HG02840 (cell line): ENCODE results near the gene CCDC136.

Source experiments
- ATAC-seq: cut with Tn5 transposase; IDR thresholded peaks from one replicate; pipeline ENCODE4 v1.9.1; 2021; ENCODE audit warnings: mild to moderate bottlenecking, moderate library complexity, moderate number of reproducible peaks; ENCODE audit not compliant: unreplicated experiment, low FRiP score

The CCDC136 gene

DNA sequence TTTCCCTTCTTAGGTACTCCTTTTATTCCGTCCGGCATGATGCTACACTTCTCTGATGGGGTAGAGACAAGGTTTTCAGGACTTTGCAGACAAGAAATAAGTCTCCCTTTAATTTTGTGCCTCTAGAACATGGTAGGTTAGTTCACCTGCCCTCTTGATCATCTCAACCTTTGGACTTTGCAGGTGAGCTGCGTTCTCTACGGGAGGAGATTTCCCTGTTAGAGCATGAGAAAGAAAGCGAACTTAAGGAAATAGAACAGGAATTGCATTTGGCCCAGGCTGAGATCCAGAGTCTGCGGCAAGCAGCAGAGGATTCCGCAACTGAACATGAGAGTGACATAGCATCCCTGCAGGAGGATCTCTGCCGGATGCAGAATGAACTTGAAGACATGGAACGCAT, 9.2 kb downstream of the CCDC136 start:
- no peak for ATAC-seq

DNA sequence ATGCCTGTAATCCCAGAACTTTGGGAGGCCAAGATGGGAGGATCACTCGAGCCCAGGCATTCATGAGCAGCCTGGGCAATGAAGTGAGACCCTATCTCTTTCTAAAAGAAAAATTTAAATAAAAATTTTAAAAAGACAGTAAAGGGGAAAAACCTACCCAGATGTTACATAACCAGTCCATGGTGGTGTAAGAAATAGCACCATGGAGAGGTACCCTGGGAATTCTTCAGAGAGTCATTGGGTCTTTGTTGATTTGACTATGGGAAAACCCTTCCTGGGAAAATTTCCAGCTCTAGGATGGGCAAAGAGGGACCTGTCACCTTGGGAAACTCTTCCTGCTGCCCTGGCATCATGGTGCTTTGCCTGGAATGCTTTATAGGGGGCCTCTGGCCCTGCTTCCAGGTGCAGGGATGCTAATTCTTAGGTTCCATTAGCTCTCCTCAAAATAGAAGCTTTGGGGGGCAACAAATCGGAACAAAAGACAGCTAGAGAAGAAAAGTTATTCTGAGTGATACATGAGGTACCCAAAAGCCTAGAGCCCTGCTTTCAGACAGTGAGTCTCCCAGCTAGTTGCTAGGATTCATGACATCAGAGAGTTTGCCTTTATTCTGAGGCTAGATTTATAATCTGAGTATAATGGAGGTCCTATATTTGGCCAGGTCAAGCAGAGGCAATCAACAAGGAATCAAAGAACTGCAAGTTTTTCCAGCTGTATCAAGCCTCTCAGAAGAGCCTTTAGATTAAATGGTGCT, 10.1 kb downstream of the CCDC136 start:
- ATAC-seq: no peak

DNA sequence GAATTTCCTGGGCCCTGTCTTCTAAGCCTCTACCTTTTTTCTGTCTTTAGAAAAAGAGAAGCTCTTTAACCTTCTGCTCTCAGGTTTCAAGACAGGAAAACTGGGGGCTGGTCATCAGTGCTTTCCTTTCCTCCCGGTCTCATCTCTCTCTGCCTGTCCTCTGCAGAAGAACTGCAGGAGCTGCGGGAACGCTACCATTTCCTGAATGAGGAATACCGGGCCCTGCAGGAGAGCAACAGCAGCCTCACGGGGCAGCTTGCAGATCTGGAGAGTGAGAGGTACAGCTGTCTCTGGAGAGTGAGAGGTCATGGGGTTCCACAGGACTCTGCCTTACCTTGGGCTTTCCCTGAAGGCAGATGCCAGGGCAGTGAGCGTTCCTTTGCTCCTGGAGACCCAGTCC, 12.7 kb downstream of the CCDC136 start:
- no peak for ATAC-seq

DNA sequence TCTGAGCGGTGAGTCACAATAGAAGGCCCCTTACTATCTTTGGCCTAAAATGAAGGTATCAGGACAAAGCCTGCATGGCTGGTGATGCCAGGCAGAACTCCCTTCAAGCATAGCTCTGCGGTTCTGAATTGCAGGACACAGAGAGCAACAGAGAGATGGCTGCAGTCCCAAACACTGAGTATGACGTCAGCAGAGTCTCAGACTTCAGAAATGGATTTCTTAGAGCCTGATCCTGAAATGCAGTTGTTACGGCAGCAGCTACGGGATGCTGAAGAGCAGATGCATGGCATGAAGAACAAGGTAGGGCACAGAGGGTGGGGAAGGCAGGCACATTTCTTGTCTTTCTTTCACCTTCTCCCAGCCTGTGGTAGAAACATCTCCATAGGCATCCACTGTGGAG, 13.5 kb downstream of the CCDC136 start:
- no peak for ATAC-seq

DNA sequence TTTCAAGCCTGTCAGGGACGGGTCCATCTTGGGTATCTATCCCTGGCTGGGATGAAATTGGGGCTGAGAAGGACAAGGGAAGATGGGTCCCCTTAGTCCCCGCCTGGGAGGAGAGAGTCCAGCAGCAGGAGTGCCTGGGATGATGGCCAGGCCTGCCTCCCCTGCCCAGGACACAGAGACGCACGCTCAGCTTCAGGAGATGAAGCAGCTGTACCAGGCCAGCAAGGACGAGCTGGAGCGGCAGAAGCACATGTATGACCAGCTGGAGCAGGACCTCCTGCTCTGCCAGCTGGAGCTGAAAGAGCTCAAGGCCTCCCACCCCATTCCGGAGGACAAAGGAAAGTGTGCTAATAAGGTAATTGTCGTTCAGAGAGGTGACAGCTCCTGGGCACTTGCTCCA, 15.4 kb downstream of the CCDC136 start:
- ATAC-seq: no peak

DNA sequence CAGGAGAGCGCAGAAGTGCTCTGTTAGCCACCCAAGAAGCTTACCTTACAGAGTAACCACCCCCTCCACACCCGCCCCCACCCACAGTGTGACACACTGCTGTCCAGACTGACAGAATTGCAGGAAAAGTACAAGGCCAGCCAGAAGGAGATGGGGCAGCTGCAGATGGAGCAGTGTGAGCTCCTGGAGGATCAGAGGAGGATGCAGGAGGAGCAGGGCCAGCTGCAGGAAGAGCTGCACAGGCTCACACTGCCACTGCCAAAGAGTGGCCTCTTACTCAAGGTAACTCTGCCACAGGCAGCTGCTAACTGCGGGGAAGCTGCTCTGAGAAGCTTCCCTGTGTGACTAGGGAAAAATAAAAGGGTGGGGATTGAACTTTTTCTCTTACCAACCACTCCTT, 17.6 kb downstream of the CCDC136 start:
- no peak for ATAC-seq

DNA sequence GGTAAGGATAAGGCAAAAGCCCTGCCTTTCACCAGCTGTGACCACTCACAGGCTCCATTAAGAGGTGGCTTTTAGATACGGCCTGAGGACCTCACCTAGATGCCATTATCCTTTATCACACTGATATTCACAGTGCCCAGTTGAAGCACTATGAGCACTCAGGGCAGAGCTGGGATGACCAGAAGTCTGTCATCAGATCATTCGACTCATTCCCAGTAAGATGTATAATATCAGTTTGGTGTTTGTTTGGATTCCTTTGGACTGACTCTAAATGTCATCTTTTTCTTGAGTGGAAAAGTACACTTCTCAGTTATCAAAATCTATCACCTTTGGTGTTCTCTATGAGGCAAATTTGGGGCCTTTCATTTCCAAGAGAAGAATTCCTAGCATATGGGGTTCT, 18.7 kb downstream of the CCDC136 start:
- no peak for ATAC-seq

DNA sequence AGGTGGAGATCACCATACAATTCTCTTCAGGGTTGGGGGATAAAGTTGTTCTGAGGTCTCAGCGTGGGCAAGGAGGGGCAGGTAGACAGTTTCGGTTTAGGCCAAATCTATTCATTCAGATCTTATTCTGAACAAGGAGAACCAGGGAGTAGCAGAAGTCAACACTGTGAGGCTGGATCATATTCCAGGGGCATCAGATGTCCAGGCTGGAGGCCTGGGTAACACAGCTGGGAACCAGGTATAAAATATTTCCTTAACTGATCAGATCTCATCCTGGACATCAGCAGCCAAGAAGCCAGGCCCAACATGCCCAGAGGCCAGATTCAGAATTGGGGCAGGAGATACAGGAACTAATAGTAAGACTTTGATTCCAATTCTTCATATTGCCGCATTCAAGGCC, 19.2 kb downstream of the CCDC136 start:
- no peak for ATAC-seq

DNA sequence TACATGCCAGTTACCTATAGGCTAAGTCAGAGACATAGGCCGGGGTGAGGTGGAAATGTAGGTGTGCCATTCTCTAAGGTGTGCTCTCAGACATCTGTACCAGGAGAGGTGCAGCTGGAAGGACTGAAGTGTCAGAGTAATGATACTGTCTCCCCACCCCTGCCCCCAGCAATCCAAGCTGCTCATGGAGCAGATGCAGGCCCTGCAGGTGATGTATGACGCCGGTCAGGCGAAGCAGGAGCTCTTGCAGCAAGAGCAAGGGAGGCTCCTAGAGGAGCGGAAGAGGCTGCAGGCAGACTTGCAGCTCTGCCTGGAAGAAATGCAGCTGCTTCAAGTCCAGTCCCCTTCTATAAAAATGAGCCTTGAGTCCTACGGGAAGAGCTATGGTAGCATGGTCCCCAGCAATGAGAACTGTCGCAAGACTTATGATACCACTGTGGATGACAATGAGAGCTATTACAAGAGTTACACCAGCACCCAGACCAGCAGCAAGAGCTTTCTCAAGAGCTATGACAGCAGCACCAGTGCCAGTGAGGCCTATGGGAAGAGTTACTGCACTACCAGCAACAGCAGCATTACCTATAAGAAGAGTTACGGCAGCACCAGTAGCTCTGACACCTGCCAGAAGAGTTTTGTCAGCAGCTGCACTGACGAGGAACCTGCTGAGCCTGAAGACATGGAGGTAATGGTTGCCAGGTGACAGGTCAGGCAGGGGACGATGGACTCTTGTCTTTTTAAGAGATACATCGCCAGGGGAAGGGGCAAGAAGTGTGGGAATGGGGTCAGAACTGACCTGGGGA, 20.1 kb downstream of the CCDC136 start:
- no peak for ATAC-seq

DNA sequence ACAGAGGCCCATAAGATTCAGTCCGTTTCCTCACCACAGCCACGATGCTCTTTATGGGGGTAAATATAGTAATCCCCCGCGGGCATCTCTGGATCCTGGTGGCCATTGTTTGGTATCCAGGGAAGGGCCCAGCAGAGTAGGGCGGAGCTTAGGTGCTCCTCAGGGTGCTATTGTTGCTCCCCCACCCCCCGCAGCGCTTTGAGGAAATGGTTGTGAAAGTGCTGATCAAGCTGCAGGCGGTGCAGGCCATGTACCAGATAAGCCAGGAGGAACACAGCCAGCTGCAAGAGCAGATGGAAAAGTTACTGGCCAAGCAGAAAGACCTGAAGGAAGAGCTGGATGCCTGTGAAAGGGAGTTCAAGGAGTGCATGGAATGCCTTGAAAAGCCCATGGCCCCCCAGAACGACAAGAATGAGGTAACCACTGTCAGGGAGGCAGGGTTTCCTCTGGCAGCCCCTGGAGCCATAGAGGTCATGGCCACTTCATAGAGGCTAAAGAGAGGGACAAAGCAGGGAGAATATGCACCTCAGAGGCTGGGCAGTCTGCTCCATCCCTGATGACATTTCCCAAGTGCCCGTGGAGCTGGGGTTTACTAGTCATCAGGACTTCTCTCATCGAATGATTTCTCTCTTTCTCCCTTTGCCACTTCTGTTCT, 20.9 kb downstream of the CCDC136 start:
- no peak for ATAC-seq

DNA sequence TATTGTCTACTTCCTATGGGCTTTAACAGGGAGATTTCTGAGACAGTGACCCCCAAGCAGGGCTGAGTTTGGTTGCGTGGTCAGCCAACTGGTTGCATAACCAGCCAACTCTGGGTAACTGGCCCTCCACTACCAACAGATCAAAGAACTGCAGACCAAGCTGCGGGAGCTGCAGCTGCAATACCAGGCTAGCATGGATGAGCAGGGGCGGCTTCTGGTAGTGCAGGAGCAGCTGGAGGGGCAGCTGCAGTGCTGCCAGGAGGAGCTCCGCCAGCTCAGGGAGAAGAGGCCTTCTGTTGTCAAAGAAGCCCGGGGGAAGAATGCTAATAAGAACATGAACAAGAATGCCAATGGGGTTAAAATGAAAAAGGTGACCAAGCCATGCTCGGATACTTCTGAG, 22.7 kb downstream of the CCDC136 start:
- ATAC-seq: no peak

DNA sequence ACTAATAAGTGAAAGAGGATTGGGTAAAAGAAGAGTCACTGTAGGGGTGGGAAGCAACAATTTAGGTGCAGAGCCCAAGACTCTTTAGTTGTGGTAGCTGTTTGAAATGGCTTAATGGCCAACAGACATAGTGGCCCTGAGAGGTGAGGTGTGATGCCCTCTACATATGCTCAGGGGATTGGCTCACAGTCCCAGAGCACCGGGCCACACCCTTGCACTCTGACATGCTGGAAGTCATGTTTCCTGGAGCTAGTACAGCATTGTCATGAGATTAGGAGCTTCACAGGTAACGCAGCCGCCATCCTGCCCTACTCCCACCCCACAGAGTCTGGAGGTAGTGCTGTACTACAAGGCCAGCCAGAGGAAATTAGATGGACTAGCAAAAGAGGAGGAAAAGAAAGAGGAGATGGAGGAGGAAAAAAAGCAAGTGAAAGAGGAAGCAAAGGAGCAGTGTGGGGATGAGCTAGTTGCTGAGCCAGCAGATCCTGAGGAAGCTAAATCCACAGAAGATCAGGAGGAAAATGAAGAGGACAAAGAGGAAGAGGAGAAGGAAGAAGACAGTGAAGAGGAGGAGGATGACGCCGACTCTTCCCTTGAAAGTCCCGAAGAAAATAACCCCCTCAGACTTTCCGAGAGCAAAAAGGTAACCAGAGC, 23.6 kb downstream of the CCDC136 start:
- no peak for ATAC-seq

DNA sequence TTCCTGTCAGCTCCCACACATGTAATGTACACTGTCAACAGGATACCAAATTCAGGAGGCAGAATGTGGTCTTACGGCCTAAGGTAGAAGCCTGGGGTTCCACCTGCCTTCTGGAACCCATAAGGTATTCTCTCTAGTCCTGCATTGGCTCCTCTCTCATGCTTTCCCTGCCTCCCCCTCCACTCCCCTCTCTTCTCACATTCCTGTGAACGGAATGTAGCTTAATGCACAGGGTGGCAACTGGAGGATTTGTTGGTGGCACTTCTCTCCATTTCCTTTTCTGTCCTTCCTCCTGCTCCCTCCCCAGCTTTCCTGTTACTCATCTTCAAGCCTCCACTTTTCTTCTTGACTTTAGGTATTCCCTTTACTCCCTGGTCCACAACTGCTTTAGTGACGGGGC, 26.9 kb downstream of the CCDC136 start:
- ATAC-seq: no peak

DNA sequence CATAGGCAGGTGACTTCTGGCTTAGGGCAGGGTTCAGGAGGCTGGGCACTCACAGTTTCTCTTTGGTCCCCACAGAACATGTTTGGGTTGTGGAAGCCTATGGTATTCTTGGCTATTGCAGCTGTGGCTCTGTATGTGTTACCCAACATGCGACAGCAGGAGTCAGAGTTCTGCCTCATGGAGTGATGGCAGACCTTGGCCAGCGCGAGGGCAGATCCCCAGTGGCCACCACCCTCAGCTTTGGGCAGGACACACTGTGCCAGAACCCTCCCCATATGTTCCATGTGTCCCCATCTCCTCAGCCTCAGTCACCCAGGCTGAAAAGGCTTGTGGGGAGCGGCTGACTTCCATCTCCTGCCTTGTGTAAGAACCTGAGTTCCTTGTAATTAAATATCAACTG, 30.0 kb downstream of the CCDC136 start:
- no peak for ATAC-seq

DNA sequence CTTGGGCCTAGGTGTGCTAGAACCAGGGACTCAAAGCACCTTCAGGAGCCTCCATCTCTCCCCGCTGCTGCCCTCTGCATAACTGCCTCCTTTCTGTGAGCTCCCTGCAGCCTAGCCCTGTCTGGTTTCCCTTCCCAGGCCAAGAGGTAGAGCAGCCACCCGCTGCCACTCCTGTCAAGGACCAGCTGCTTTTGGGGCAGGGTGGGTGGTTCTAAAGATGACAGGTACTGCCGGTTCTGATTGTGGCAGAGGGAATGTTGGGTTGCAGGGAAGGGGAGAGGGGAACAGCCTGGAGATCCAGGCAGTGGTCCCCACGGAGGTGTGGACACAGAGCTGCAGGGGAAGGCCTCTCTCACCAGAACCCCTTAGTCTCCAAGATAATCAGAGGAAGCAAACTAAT, 34.7 kb downstream of the CCDC136 start:
- ATAC-seq: no peak

DNA sequence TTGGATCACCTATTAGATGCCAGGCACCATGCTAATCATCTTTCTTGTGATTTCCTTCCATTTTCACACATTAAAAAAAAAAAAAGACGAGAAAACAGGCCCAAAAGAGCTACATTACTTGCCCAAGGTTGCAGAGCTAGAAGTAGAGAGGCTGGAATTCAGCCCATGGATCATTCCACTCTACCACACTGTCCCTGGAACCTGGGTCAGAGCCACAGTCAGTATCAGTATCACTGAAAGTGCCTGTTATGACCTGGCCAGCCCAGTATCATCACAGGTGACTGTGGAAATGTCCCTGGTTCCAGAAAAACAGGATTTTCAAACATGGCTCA, 35.1 kb downstream of the CCDC136 start:
- ATAC-seq: no peak

DNA sequence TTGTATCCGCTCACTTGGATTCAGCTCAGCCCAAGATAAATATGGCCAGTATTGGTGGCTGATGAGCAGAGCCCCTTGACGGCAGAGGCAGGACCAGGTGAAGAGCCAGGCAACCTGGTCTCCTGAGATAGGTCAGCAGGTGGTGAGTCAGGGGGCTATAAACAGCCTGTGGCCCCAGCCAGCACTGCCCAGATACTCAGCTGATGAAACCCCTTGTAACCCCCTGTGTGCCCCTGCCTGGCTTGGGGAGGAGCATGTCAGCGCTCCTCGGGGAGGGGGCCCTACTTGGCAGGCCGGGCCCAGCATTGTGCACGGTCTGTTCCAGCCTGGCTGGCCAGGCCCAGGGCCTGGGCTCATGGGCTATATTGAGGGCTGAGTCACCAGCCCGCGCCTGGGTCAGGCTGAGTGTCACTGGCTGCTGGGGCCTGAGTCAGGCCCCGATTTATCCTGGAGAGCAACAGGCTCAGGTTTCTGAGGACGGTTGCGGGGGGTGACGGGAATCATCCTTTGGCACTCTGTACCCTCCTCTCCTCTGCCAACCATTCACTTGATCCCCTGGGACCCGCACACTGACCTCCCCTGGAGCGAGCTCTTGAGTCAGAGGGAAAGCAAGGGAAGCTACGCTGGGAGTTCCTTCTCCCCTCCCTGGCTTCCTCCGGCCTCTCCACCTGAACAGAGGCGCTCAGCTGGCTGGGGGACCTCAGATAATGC, 35.6 kb downstream of the CCDC136 start:
- ATAC-seq: no peak

DNA sequence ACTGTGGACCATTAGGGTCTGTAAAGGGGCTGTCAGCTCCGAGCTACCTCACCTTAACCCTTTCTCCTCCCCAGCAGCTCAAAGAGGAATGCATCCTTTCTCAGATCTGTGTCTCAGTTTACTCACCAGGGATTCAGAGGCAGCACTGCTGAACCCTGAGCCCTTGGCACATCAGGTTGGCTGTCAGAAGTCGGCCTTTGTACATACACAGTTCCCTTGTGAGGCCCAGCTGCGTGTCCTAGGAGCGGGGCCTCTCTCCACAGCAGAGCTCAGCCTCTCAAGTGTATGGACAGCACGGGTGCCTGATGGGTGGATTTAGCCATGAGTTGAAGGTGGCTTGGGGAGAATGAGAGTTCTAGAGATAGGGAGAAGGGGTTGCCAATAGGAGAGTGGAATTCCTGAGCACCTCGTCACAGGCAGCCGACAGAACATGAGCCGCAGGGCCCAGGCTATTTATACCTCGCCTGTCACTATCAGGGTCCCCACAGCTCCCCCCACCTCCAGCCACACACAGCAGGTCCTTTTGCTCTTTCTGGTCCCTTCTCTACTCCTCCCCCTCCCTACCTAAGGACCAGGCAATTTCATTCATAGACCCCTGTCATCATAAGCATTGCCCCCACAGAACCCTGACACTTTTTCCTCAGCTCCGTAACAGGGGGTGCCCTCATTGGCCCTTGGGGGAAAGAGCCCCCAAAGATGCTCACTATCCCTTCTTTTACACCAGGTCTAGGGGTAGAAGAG, 36.4 kb downstream of the CCDC136 start:
- ATAC-seq: no peak

DNA sequence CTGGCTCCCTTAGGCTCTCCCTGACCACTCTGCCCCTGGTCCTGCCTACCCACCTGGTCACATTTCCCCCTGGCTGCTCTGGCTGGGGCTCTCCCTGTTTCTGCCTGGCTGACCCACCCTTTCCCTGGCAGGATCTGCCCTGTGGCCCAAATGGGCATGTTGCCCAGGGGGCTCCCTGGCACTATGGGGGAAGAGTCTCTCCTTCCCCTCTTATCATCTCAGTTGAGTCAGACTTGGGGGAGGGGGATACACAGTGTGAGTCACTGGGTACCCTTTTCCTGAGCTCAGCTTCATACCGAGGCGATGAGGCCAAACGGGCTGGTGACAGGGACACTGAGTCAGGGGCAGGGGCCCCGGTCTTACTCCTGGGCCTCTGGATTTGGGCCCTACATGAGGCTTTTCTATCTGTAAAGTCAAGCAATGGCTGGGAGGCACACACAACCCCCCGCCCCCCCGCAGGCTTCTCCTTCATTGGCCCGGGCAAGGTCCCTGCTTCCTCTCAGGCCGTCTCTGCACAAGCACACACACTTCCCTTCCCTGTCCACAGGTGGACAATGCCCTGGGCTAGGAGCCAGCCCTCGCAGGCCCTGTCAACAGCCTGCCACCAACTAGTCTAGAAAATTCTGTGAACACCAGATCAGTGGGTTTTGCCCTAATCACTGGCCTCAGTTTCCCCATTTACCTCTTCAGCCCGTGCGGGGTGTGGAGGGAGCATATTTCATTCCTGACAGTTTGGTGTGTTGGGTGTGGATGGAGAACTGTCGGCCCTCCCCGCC, 37.8 kb downstream of the CCDC136 start:
- no peak for ATAC-seq
